Islet precursor cell (in vitro differentiated cells): ENCODE results near the gene SGK1.
A peak's percentile ranks its signal among the peaks of the same experiment; 100 is the strongest.

Experiments used
- DNase-seq: peaks from one replicate; pipeline ENCODE4 v3.0.0-alpha.2; 2018

Gene SGK1

DNA sequence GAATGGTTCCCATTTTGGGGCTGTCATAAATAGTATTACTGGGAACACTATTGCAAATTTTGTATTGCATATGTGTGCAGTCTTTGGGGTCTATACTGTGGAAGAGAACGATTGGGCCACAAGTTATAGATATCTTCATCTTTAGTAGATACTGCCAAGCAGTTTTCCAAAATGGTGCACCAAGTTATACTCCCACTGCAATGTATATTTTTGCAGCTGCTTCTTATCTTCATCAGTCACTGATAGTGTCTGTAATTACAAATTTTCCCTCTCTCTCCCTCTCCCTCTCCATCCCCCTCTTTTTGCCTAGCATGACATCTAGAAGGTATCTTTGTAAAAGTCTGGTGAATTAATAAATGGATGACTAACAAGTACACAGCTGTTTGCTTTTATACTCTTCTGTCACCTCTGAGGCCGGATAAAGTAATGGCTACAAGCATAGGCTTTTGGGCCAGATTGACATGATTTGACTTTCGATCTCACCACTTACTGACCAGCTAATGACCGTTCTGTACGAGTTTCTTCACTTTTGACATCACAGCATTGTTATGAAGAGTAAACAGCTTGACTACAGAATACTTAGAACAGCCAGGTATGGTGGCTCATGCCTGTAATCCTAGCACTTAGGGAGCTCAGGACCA, 152.2 kb downstream of the SGK1 start:
- no peak for DNase-seq

DNA sequence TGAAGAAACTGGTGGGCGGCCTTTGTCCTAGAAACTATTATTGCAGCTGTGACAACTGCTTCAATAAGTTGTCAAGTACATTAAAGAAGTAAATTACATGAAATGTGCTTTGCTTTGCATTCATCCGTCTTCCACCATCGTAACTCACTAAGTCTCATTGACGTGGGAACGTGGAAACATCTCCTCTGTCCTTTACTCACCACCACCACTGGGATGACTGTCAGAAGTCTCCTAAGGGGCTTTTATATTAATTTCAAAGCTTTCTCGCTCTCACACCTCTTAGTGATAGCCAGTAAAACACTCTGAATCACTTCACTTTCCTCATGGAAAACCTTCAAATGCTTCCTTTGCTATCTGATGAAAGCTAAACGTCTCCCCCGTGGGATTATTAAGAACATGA, 153.6 kb downstream of the SGK1 start:
- no peak for DNase-seq

DNA sequence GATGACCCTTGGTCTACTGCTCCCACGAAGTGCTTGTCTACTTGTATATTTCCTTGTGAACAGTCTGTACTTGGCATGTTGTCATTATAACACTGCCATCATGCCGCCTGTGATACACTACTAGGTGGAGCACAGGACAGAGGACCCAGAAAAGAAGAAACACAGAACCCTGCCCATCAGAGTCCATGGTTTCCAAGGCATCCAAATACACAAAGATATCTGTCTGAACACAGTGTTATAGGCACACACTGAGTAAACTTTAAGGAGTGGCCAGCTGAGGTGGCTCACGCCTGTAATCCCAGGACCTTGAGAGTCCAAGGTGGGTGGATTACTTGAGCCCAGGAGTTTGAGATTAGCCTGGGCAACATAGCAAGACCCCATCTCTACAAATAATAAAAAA, 155.0 kb downstream of the SGK1 start:
- DNase-seq, result no peak

DNA sequence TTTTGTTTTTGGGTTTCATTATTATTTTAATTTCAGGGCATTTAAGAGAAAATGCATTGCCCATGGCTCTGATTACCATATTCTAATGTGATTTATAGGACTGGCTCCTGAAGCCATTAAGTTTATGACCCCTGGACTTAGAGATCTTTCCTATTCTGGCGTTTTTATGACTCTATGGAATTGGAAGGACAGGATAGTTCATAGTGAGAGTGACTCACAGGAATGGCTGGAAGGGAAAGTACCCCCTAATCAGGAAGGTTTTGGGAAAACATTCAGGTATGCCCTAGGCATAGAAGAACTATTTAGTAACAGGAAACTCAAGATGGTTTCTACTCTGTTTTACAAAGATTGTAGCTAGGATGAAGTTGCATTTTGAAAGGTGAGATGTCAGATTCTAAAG, 156.9 kb downstream of the SGK1 start:
- DNase-seq, result no peak

DNA sequence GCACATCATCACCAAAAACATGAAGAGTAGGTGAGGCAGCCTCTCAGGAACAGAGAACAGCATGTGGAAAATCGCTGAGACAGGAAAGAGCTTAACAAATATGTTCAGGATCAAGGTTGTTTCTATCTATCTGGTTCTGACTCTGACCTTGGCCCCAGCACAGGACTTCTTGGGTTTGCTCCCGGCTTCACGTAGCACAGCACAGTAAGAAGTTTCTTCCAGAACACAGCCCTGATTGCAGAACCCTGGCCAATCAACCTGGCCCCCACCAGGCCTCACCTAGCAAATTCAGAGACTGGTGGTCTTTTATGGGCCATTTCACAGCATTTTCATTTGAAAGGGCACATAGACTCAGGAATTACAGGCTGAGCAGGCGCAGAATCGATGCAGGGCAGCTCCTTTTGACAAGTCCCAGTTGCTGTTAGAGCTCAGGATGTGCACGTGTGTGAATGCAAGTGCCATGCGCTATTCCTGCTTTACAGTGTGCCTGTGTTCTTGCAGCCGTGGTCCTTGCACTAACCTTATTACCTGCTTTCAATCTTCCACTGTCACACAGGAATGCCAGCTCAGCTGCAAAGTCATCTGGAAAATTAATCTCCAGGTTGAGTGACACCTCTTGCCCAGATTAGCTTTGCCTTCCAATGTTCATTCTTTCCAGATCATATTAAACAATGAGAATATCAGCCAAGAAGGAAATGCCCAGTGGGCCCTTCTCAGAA, 165.0 kb downstream of the SGK1 start:
- DNase-seq, result no peak

DNA sequence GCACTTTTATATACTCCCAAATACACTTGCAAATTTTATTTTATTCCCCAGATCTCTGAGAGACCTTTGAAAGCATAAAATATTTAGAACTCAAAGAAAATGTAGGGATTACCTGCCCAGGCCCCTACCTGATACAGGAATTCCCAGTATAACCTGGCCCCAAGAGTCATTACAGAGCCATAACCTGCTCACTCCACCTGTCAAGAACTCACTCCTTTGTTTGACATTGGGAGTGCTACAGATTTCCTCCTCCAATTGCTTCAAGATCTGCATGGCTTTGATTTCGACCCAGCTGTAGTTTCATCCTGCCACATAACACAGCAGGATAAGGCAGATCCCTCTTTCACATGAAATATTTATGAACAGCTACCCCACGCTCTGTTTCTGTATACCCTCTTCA, 169.3 kb downstream of the SGK1 start:
- DNase-seq, result no peak

DNA sequence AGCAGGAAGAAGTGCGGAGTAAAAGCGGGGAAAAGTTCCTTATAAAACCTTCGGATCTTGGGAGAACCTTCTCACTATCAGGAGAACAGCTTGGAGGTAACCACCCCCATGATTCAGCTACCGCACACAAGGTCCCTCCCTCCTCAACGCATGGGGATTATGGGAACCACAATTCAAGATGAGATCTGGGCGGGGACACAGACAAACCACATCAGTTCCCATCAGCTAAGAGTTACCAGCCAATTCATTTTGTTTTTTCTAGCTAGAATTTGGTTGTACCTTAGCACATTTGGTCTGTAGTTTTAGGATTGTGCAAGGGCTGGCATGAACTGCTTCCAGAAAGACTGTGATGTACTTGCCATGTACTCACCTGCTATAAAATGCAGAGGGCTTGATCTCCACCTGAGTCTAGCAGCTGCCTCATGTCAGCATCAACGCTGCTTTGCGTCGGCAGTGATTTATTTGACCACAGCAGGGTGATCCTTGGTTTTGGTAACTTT, 170.8 kb downstream of the SGK1 start:
- no peak for DNase-seq

DNA sequence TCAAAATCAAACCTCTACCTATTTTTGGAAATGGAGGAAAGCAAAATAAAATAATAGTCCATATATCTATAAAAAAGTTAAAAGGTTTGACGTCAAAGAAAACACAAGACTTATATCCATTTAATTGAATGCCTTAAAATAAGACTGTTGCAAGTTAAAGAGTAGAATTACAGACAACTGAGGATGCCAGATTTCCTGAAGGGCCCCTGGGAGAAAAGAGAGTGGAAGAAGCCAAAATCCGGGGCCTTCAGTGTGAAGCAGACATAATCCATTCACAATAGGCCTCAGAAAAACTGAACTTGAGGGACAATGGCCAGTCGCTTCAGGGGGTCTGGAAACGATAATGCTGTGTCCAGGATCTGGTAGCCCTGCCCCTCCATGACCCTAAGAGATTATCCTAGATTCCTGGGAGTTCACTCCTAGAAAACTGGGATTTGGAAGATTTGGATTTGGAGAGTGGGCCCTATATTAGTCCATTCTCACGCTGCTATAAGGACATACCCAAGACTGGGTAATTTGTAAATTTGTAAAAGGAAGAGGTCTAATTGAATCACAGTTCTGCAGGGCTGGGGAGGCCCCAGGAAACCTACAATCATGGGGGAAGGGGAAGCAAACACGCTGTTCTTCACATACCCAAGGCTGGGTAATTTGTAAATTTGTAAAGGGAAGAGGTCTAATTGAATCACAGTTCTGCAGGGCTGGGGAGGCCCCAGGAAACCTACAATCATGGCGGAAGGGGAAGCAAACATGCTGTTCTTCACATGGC, 171.5 kb downstream of the SGK1 start:
- DNase-seq, result no peak

DNA sequence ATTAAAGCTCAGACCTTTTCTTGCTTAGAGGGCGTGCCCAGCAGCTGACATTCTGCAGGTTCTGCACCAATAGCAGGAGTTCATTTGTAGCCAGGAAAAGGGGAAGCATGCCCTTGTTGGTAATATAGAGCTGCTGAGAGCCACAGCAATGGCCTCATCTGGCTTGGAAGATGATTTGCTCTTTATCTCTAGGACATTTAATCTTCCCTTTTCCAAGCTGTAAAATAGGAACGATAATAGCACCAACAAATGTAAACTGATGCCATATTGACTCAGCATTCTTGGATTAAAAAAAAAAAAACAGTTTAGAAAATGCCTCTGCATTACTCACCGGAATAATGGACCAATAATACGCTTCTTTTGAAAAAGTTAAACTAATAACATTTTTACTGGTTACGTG, 172.1 kb downstream of the SGK1 start:
- DNase-seq, result no peak

DNA sequence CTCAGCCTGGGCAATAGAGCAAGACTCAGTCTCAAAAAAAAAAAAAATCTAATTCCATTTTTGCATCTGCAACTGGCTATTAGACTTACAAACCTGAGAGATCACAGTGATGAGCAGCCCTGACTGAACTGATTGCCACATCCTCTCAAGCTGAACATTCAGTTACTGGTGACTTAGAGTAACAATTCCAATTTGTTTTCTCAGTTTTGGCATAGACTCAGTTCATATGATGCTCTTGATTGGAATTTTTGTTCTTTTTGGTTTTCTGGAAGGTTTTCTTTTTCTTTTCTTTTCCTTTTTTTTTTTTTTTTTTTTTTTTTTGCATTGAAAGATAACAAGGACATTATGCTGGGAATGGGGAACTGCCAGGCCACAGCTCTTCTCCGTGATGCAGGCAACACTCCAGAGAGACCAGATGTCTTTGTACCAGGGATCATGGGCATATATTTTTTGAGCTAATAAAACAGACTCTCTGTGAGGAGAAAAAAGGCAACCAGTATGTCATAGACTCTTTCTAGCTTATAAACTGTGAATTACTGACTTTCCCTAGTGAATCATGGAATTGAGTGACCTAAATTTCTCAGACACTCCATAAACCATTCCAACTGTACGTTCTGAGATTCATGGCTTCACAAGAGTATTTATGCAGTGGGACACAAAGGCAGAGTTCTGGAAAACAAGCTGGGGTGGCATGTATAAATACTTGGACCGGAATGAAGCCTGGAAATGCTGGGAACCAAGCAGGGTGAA, 179.5 kb downstream of the SGK1 start:
- no peak for DNase-seq

DNA sequence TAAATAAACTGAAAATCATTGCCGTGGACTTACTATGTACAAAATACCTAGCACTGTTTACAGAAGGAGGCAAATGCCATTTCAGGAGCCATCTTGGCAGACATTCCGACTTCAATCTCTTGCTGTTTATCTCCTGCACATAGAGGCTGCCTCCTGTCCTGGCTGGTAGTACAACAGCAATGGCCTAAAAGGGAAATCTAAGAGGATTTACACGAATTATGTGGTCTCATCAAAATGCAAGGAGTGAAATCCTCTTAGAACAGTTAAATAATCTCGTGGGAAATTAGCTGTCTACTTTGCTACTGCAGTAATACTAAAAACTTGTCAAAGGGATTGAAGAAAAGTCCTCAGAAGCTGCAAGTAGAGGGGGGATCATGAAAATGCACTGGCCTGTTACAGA, 183.3 kb downstream of the SGK1 start:
- DNase-seq, result no peak

DNA sequence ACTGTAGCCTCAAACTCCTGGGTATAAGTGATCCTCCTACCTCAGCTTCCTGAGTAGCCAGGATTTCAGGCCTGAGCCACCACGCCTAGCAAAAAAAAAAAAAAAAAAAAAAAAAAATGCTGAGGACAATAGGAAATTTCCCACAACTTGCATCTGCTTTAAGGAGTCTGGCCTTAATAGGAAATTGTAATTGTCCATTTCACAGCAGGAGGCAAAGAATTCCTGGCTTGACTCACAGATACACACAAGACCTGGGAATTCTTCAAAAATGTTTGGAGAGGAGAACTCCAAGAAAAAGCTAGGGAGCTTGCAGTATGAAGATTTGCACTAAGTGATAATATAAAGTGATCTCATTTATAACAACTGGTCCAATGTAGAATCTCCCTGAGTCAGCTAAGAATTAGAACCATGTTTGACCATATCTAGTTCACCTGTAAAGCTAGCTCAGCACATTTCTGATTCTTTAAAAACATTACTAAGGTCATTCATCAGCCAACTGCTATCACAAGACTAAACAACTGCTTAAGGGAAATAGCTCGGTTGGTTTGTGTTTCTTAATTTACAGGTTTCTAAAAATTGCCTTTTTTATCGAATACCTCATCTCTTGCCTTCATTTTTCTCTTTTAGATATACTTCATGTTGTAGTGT, 185.3 kb downstream of the SGK1 start:
- DNase-seq, result no peak

DNA sequence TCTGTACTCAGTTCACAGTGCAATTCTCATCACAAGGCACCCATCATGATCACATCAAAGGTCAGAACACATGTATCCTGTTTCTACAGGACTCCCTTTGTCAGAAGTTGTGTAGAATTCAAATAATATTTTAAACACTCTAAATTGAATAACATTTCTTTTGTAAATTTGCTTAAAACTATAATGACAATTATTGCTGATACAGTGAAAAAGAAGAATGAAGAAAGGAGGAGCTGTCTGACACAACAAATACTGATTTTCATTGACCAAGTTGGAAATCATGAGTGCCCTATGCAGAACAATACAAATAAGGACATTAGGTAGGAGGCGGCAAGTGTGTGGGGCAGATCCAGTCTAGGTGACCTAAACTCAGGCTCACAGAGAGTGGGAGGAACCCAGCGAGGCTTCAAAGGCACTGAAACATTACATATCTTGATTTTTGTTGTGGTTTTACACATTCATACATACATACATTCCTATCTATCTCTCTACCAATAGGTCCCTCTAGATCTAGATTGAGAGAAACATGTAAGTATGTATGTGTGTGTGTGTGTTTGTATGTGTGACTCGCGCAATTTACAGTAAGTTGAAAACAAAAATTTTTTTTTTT, 186.3 kb downstream of the SGK1 start:
- no peak for DNase-seq

DNA sequence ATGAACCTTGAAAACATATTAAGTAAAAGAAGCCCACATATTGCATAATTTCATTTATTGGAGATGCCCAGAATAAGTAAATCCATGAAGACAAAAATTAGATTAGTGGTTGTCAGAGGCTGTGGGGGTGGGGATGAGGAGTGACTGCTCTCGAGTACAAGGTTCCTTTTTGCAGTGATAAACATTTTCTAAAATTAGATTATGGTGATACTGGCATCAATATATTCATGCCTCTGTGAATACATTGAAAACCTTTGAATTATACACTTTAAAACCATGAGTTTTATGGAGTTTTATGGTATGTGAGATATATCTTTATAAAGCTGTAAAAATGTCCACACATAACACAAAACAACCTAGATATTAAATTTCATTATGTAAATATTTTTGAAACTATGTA, 189.8 kb downstream of the SGK1 start:
- no peak for DNase-seq

DNA sequence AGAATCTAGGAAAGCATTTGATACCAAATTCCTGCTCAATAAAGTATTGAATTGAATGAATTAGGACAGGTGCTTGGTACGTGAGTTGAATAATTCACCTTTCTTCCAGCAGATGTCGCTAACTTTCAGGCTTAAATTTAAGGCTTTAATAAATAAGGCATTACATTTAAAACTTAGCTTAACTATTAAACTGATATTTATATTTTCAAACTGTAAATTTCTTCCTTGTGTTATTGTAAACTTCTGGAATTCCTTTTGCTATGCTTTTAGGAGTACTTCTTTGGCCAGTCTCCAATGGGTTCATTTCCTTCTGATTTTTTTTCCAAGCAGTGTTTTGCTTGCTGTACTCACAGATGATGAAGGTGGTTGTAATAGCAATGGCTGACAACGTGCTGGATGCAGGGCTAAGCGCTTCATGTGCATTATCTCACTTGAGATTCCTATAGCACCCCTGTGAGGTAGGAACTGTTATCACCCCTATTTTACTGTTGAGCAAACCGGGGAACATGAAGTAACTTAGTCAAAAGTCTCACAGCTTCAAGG, 194.2 kb downstream of the SGK1 start:
- DNase-seq, result peak; percentile 75

DNA sequence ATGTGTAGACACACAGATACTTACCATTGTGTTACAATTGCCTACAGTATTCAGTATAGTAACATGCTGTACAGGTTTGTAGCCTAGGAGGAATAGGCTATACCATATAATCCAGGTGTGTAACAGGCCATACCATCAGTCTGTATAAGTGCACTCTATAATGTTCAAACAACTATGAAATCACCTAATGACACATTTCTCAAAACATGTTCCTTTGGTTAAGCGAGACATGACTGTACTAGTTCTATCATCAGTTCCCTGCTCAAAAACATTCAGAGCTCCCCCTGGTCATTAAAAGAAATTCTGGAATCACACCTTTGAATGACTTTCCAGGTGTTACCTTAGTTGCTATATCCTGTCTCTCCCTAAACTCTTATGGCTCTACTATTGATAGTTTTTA, 195.1 kb downstream of the SGK1 start:
- DNase-seq, result no peak

DNA sequence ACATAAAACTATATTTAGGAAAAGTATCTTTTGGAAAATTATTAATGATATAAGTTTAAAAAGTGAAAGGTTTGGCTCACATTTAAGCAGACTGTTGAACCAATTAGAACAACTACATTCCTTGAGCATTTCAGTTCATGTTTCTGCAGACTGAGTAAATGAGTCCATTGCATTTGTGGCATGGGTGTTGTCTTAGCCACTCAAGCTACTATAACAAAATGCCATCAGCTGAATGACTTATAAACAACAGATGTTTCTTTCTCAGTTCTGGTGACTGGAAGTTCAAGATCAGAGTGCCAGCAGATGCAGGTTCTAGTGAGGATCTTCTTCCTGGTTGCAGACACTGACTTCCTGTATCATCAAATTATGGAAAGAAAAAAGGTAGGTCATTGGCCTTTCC, 198.4 kb downstream of the SGK1 start:
- DNase-seq, result no peak
